Subcutaneous adipose tissue (tissue), 4 donors: ENCODE results near the gene TTLL11. TPM values are rescaled to one million over a fixed set of nuclear protein-coding genes. Genes with fewer than 3 reads are reported as not detected.

ENCODE experiments used
- total RNA-seq, 4 donors: library from RNA; depleted of rRNA; stranded (reverse); fragments of >200 nt; gene quantifications; one replicate each; pipeline ENCODE4 v1.1.0, GENCODE V29; 2016
- TF ChIP-seq, protein P1 (sequence below): fragments of 450-650 bp; IDR thresholded peaks from one replicate; pipeline ENCODE4 v1.5.1; 2016; ENCODE audit warnings: low read depth, mild to moderate bottlenecking, control low read depth, antibody characterized with exemption, moderate library complexity

Gene TTLL11
- total RNA-seq, 4 donors from 2014 or later, result 4.4 to 8.7 (median 6.4) TPM

DNA sequence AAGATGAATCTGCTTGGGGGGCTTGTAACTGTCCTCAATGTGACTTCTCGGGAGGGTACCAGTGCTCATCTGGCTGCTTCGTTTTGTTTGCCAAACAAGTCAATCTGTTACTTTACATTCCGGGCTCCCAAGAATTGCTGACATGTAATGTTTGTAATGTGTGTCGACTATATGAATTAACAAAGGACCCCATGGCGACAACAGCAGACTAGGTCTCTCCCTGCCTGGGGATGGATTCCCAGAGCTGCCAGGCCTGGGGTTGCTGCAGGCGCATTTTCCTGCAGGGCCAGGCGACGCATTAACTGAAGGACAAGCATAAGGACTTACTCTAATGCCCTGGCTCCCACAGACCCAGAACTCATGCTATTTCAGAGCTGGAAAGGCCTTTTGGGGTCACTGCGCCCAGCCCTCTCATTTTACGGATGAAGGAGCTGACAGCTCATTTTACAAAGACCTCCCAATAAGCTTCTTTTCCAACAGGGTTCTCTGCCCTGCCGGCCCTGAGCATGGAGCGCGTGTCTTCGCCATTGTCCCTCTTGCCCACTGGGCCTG, 214.8 kb downstream of the TTLL11 start:
- TF ChIP-seq, protein P1, sequence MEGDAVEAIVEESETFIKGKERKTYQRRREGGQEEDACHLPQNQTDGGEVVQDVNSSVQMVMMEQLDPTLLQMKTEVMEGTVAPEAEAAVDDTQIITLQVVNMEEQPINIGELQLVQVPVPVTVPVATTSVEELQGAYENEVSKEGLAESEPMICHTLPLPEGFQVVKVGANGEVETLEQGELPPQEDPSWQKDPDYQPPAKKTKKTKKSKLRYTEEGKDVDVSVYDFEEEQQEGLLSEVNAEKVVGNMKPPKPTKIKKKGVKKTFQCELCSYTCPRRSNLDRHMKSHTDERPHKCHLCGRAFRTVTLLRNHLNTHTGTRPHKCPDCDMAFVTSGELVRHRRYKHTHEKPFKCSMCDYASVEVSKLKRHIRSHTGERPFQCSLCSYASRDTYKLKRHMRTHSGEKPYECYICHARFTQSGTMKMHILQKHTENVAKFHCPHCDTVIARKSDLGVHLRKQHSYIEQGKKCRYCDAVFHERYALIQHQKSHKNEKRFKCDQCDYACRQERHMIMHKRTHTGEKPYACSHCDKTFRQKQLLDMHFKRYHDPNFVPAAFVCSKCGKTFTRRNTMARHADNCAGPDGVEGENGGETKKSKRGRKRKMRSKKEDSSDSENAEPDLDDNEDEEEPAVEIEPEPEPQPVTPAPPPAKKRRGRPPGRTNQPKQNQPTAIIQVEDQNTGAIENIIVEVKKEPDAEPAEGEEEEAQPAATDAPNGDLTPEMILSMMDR, result no peak

DNA sequence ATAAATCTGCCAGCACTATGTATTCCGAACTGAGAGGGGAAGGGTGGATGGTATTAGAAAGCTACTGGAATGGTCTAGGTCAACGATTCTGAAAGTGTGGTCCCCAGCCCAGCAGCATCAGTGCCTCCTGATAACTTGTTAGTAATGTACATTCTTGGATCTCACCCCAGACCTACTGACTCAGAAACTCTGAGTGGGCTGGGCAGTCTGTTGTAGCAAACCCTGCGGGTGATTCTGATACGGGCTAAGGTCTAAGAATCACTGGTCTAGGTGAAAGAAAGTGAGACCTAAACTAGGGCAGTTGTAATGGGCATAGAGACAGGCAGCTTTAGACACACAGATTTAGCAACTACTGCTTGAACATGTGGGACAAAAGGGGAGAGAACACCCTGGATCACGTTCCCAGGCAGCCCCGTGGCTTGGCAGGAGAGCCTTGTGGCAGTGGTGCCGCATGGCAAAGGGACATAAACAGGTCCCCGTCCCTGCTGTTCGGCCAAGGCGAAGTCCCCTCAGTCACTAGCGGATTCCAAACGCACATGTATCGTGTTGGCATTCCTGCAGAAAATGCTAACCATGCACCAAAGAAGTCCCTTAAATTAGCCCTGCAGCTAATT, 216.3 kb downstream of the TTLL11 start:
- TF ChIP-seq, protein P1, result no peak

DNA sequence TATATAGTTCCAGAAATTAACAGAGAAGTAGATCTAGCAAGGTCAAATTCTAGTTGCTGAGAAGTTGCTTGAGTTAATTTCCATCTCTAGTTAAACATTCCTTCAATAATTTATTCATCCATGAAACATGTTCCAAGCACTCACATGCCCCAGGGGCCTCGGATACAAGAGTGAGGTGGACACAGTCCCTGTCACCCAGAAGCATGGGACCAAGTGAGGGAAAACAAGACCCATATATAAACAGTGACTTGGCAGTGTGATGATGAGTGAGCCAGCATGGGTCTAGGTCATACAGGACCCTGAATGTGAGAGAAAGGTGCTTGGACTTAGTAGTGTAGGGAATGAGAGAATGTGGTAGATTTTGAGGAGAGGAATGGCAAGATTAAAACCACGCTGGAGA, 216.9 kb downstream of the TTLL11 start:
- TF ChIP-seq, protein P1, result no peak

DNA sequence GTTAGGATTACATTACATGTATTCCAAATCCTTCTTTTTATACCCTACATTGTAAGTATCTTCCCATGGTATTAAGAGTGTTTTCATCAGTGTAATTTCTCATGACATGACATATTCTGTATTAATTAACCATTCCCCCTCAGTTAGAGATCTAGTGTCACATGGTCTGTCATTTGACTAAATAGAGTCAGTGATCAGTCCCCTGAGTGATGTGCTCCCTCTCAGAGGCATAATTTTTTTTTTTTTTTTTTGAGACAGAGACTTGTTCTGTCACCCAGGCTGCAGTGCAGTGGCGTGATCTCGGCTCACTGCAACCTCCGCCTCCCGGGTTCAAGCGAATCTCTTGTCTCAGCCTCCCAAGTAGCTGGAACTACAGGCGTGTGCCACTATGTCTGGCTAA, 218.6 kb downstream of the TTLL11 start:
- TF ChIP-seq, protein P1, result no peak

DNA sequence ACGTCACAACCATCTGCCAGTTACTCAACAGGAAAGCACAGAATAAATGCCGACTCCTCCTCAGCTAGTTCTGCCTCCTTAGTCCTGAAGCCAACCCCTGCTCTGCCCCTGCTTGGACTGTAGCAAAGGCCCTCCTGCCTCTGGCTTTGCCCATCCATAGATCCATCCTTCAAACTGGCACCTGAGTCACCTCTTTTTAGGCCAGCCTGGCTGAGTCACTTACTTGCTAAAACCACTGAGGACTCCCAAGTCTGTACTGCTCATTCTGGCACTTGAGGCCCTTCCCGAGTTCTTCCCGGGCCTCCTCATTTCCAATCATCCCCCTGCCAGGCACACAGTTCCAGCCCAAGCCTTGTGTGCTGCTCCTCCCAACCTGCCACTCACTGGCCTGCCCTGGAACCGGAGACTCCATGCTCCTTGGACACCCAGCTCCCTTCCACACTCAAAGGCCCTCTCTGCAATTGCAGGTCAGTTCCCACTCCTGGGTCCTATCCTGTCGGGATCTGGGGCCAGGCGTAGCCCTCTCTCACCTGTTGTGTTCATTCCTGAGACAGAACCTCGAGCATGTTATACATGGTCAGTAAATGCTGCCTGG, 221.6 kb downstream of the TTLL11 start:
- TF ChIP-seq, protein P1, result no peak

DNA sequence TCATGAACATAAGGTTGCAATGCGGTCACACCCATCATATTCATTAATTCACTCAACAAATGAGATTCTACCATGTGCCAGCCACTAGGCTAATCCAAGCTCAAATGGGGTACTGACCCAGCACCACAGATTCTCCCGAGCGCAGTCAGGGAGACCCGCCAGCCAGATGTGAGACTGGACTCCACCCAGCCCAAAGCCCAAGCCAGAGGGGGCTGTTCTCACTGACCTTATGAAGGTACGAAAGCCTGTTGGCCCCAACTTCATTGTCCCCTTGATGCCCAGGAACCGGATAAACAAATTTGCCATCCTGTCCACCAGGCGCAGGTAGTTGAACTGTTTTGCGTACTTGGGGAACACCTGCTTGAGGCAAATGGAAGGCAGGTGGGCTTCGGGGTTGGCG, 222.8 kb downstream of the TTLL11 start:
- TF ChIP-seq, protein P1, result no peak

DNA sequence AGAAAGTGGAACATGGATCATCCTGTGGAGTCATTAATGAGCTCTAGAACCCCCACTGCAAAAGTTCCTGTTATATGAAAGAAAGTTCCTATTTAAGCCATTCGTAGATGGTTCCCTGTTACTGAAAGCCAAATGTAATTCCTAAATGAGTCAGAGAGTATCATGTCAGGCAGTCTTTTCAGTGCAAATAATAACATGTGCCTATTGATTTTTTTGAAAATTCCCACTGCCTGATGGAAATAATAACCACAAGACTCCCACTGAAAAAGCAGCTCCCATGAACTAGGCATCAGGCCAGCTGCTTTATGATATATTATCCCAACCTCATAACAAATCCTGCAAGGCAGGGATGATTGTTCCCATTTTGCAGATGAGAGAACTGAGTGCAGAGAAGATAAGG, 224.5 kb downstream of the TTLL11 start:
- TF ChIP-seq, protein P1, result no peak
